ENCODE results near the gene SAMD11. TPM values are rescaled to one million over a fixed set of nuclear protein-coding genes. Genes with fewer than 3 reads are reported as not detected.

SAMD11 gene
- total RNA-seq, 4 donors from 2014 or later: 2.6 to 15.9 (median 11.5) TPM

DNA sequence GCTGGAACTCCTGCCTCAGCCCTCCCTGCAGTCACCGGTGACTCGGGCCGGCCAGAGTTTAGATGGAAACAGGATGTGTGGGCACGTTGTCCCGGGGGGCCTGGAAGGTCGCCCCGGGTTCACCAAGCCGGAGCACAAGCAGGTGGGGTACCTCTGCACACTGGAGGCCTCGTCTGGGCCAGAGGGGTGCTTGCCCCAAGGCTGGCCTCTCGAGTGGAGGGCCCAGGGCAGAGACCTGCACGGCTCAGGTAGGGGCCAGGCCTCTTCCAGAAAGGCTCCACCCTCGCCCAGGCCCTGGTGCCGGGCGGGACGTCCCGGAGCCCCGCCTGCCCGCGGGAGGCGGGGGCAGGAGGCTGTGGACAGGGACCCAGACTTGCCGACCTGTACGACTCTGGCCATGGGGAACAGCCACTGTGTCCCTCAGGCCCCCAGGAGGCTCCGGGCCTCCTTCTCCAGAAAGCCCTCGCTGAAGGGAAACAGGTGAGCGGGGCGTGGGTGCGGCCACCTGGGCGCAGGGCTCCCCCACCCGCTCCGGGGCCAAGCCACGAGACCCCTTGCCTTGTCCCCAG is 42.5 kb downstream of the SAMD11 start, which contains the start of gene PLEKHN1:
PLEKHN1 (plus strand) TSS at position 348 of the 569 bp plus-strand sequence; CDS start at position 398, 50 bp downstream.
- H3K4me1 ChIP-seq: peaks cover 0 to 23% (median 13%) of the 10 kb centered on the region in 4 donors
- H3K27me3 ChIP-seq: peaks cover 2 to 47% of the 10 kb centered on the region in 2 donors
- H3K36me3 ChIP-seq: peaks cover 0 to 30% (median 0%) of the 10 kb centered on the region in 3 donors
- H3K9me3 ChIP-seq: no peaks in the 10 kb centered on the region
- H3K4me3 ChIP-seq: peak within 1 kb of the TSS; percentile 27 to 71 (median 56)
- H3K27ac ChIP-seq: peak within 1 kb of the TSS in 2 of 4 donors; percentile 48 to 67
- TF ChIP-seq EP300 (IDR thresholded peaks at IDR 0.05): no peak
- WGBS, 2 donors: 7 to 15% methylated on average over 14 to 23 of the region's 31 CpGs
- no peak for DNase-seq (ENCODE audit: low spot score in 2 of 2)

DNA sequence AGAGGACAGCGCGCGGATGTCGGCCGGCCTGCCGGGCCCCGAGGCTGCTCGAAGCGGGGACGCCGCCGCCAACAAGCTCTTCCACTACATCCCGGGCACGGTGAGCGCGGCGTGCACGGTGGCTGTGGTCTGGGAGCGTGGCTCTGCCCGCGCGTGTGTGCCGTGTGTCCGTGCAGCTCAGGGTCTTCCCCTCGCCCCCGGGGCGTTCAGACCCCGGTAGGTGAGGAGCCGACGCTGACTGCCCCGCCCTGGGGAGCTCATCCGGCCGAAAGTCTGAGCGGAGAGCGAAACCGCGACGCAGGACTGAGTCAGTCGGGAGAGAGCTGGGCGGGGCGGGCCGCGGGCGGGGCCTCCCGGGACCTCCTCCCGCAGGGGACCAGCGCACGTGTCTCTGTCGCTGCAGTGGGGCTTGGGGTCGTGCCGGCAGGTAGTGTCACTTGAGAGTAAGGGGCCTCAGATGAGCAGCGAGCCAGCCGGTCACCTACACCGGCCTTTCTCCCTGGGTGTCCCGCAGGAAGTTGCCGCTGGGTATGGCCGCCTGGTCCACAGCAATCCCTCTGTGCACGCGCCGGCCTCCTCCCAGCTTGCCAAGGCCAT is 43.1 kb downstream of the SAMD11 start:
- Histone ChIP-seq H3K4me3 (peak overlapping the region; percentile 27 to 71 (median 56)), H3K27ac (peak overlapping the region in 2 of 4 donors; percentile 48 to 67), H3K4me1 (peaks cover 0 to 17% (median 13%) of the 10 kb centered on the region in 4 donors), H3K36me3 (peaks cover 0 to 30% (median 0%) of the 10 kb centered on the region in 3 donors), H3K27me3 (peaks cover 2 to 53% of the 10 kb centered on the region in 2 donors), H3K9me3 (no peaks in the 10 kb centered on the region)
- 0 to 1% methylated on average over 20 to 25 of the region's 60 CpGs for WGBS, 2 donors
- TF ChIP-seq EP300 (IDR thresholded peaks at IDR 0.05): no peak
- TF ChIP-seq CTCF (IDR thresholded peaks at IDR 0.05): no peak
- TF ChIP-seq POLR2A (IDR thresholded peaks at IDR 0.05): no peak
- peak in 1 of 2 donors; percentile 41 for DNase-seq (ENCODE audit: low spot score in 2 of 2)

GRCh38 chr1:967466-968343 is 44.0 kb downstream of the SAMD11 start:
- 74 to 83% methylated on average over 7 to 23 of the region's 23 CpGs for WGBS, 2 donors
- H3K36me3 ChIP-seq: peaks cover 0 to 24% (median 0%) of the 10 kb centered on the region in 3 donors
- peaks cover 0 to 17% (median 13%) of the 10 kb centered on the region in 4 donors for H3K4me1 ChIP-seq
- H3K9me3 ChIP-seq: no peaks in the 10 kb centered on the region
- TF ChIP-seq CTCF (IDR thresholded peaks at IDR 0.05): no peak
- TF ChIP-seq EP300 (IDR thresholded peaks at IDR 0.05): no peak
- TF ChIP-seq POLR2A (IDR thresholded peaks at IDR 0.05): no peak
- no peak overlapping the region for H3K27ac ChIP-seq
- no peak for DNase-seq (ENCODE audit: low spot score in 2 of 2)
- H3K27me3 ChIP-seq: peaks cover 2 to 62% of the 10 kb centered on the region in 2 donors
- H3K4me3 ChIP-seq: peak overlapping the region in 1 of 4 donors; percentile 64

- Histone ChIP-seq H3K27ac (no peak overlapping the region), H3K4me1 (peaks cover 0 to 17% (median 13%) of the 10 kb centered on the region in 4 donors), H3K27me3 (peaks cover 2 to 78% of the 10 kb centered on the region in 2 donors), H3K36me3 (peaks cover 0 to 8% (median 0%) of the 10 kb centered on the region in 3 donors), H3K4me3 (no peak overlapping the region), H3K9me3 (no peaks in the 10 kb centered on the region)
- no peak for DNase-seq (ENCODE audit: low spot score in 2 of 2)
- 82% methylated on average over 15 of the region's 15 CpGs for WGBS, 2 donors
- TF ChIP-seq EP300 (IDR thresholded peaks at IDR 0.05) (no peak), CTCF (IDR thresholded peaks at IDR 0.05) (no peak), POLR2A (IDR thresholded peaks at IDR 0.05) (no peak)
Measured at GRCh38 chr1:969260-969855, 45.6 kb downstream of the SAMD11 start.
